ENCODE results near the gene MYH7. TPM values are rescaled to one million over a fixed set of nuclear protein-coding genes. Genes with fewer than 3 reads are reported as not detected.

MYH7 gene
- total and polyA plus RNA-seq, 7 experiments from 2014 or later = not detected

DNA sequence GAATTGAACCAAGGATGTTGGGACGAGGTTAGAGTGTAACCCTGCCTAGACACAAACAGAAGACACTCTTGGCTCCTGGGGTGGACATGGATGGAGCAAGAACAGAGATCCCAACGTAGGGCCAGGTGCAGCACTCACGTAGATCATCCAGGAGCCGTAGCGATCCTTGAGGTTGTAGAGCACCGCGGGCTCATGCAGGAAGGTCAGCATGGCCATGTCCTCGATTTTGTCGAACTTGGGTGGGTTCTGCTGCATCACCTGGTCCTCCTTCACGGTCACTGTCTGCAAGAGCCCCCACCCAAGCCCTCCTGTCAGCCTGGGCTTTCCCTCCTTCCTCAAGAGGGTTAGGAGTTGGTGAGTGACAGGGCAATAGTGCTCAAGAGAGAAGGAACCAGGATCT is 2.5 kb downstream of the MYH7 start:
- CTCF ChIA-PET = no interaction called here
- Mint-ChIP-seq H3K4me1 (peaks cover 0 to 4% (median 0%) of the 10 kb centered on the region in 7 donors), H3K27ac (no peak overlapping the region), H3K4me3 (no peak overlapping the region), H3K9me3 (peaks cover 0 to 3% (median 0%) of the 10 kb centered on the region in 11 donors), H3K36me3 (no peaks in the 10 kb centered on the region), H3K27me3 (peaks cover 0 to 11% (median 3%) of the 10 kb centered on the region in 5 donors)
- intact Hi-C loops (cut with micrococcal nuclease) = no loop called here
- Histone ChIP-seq H3K27ac (ENCODE audit: low read depth, low read length) (no peak overlapping the region), H3K9me3 (ENCODE audit: control insufficient read depth in 2 of 3, low read length in 3 of 3) (no peaks in the 10 kb centered on the region), H3K27me3 (ENCODE audit: control insufficient read depth in 2 of 2, insufficient read depth in 2 of 2, low read length in 2 of 2) (no peaks in the 10 kb centered on the region), H3K36me3 (ENCODE audit: control insufficient read depth in 2 of 3, insufficient read depth in 3 of 3, low read length in 3 of 3) (no peaks in the 10 kb centered on the region), H3K4me3 (ENCODE audit: low read length) (no peak overlapping the region), H3K4me1 (ENCODE audit: control insufficient read depth in 2 of 2, insufficient read depth in 2 of 2, low read length in 2 of 2) (no peaks in the 10 kb centered on the region)
- DNase-seq (no peak), ATAC-seq (no peak)
- POLR2A ChIA-PET = no interaction called here

DNA sequence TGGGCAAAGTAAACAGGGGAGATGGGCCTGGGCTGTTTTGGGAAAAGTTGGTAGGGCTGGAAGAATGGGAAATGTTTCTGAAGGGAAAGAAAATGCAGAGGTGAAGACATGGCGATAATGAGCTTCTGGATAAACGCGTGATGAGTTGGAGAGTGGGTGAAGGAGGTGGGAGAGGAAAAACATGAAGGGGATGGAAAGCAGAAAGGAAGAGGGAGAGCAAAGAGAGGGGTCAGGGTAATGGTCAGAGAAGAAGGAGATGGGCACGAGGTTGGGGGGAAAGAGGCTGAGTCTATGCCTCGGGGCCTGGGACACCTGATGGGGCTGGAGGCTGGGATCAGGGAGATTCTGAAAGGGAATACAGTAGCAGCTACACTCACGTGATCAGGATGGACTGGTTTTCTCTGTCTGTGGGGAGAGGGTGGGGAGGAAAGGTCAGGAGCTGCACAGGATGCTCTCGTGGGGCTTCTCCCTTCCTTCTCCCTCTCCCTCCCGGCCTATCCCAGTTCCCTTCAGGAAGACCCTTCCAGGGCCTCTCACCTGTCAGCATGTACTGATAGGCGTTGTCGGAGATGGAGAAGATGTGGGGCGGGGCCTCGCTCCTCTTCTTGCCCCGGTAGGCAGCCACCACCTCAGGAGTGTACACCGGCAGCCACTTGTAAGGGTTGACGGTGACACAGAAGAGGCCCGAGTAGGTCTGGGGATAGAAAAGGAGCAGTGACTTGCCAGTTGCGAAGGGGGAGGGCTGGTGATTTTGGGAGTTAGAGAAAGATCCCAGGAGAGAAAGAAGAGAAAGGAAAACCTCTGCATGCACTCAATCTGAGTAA is 3.1 kb downstream of the MYH7 start:
- H3K27me3 Mint-ChIP-seq = peaks cover 0 to 11% (median 3%) of the 10 kb centered on the region in 5 donors
- intact Hi-C loops (cut with micrococcal nuclease) = no loop called here
- H3K4me3 ChIP-seq (ENCODE audit: low read length) = no peak overlapping the region
- no peaks in the 10 kb centered on the region for H3K36me3 ChIP-seq (ENCODE audit: control insufficient read depth in 2 of 3, insufficient read depth in 3 of 3, low read length in 3 of 3)
- no peaks in the 10 kb centered on the region for H3K4me1 Mint-ChIP-seq
- H3K27me3 ChIP-seq (ENCODE audit: control insufficient read depth in 2 of 2, insufficient read depth in 2 of 2, low read length in 2 of 2) = no peaks in the 10 kb centered on the region
- ATAC-seq (no peak), DNase-seq (no peak)
- H3K4me1 ChIP-seq (ENCODE audit: control insufficient read depth in 2 of 2, insufficient read depth in 2 of 2, low read length in 2 of 2) = no peaks in the 10 kb centered on the region
- H3K27ac ChIP-seq (ENCODE audit: low read depth, low read length) = no peak overlapping the region
- H3K9me3 Mint-ChIP-seq = peaks cover 0 to 3% (median 0%) of the 10 kb centered on the region in 11 donors
- no peaks in the 10 kb centered on the region for H3K36me3 Mint-ChIP-seq
- no peak overlapping the region for H3K27ac Mint-ChIP-seq
- no peak overlapping the region for H3K4me3 Mint-ChIP-seq
- ChIA-PET CTCF (no interaction called here), POLR2A (no interaction called here)
- no peaks in the 10 kb centered on the region for H3K9me3 ChIP-seq (ENCODE audit: control insufficient read depth in 2 of 3, low read length in 3 of 3)

DNA sequence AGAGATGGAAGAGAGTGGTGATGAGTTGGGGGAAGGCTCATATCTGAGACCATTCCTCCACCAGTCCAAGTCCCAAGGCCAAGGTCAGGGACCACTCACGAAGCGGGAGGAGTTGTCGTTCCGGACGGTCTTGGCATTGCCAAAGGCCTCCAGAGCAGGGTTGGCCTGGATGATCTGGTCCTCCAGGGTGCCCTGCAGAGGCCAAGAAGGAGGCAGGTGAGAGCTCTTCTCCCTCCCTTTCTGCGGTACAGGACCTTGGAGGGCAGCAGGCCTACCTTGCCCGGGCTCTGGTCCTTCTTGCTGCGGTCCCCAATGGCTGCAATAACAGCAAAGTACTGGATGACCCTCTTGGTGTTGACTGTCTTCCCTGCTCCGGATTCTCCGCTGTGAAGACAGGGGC is 4.0 kb downstream of the MYH7 start:
- no peaks in the 10 kb centered on the region for H3K36me3 ChIP-seq (ENCODE audit: control insufficient read depth in 2 of 3, insufficient read depth in 3 of 3, low read length in 3 of 3)
- no peak for ATAC-seq
- POLR2A ChIA-PET = no interaction called here
- Mint-ChIP-seq H3K36me3 (no peaks in the 10 kb centered on the region), H3K27ac (no peak overlapping the region), H3K4me3 (no peak overlapping the region), H3K27me3 (peaks cover 0 to 11% (median 3%) of the 10 kb centered on the region in 5 donors), H3K4me1 (no peaks in the 10 kb centered on the region), H3K9me3 (peaks cover 0 to 3% (median 0%) of the 10 kb centered on the region in 11 donors)
- H3K9me3 ChIP-seq (ENCODE audit: control insufficient read depth in 2 of 3, low read length in 3 of 3) = no peaks in the 10 kb centered on the region
- no peak overlapping the region for H3K27ac ChIP-seq (ENCODE audit: low read depth, low read length)
- CTCF ChIA-PET = no interaction called here
- no peak for DNase-seq
- no peaks in the 10 kb centered on the region for H3K4me1 ChIP-seq (ENCODE audit: control insufficient read depth in 2 of 2, insufficient read depth in 2 of 2, low read length in 2 of 2)
- intact Hi-C loops (cut with micrococcal nuclease) = no loop called here
- H3K4me3 ChIP-seq (ENCODE audit: low read length) = no peak overlapping the region
- no peaks in the 10 kb centered on the region for H3K27me3 ChIP-seq (ENCODE audit: control insufficient read depth in 2 of 2, insufficient read depth in 2 of 2, low read length in 2 of 2)

DNA sequence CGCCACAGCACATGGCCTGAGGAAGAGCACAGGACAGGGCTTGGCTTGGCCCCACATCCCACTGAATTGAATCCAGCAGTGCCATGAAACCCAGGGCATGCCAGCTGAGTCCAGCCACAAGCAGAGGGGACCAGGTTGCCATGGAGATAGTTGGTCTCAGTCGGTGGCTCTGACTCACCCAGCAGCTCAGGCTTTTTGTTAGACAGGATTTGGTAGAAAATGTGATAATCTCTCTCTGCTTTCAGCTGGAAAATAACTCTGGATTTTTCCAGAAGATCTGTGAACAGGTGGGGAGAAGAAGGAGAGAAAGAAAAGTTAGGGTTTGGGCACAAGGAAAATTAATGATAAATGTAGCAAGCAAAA is 4.8 kb downstream of the MYH7 start:
- Mint-ChIP-seq H3K27ac (no peak overlapping the region), H3K36me3 (no peaks in the 10 kb centered on the region), H3K4me3 (no peak overlapping the region), H3K4me1 (no peaks in the 10 kb centered on the region), H3K27me3 (peaks cover 0 to 11% (median 3%) of the 10 kb centered on the region in 5 donors), H3K9me3 (peaks cover 0 to 3% (median 0%) of the 10 kb centered on the region in 11 donors)
- intact Hi-C loops (cut with micrococcal nuclease) = no loop called here
- H3K36me3 ChIP-seq (ENCODE audit: control insufficient read depth in 2 of 3, insufficient read depth in 3 of 3, low read length in 3 of 3) = no peaks in the 10 kb centered on the region
- no peaks in the 10 kb centered on the region for H3K27me3 ChIP-seq (ENCODE audit: control insufficient read depth in 2 of 2, insufficient read depth in 2 of 2, low read length in 2 of 2)
- ChIA-PET CTCF (no interaction called here), POLR2A (no interaction called here)
- H3K27ac ChIP-seq (ENCODE audit: low read depth, low read length) = no peak overlapping the region
- no peaks in the 10 kb centered on the region for H3K9me3 ChIP-seq (ENCODE audit: control insufficient read depth in 2 of 3, low read length in 3 of 3)
- DNase-seq = no peak
- no peak for ATAC-seq
- H3K4me1 ChIP-seq (ENCODE audit: control insufficient read depth in 2 of 2, insufficient read depth in 2 of 2, low read length in 2 of 2) = no peaks in the 10 kb centered on the region
- H3K4me3 ChIP-seq (ENCODE audit: low read length) = no peak overlapping the region

DNA sequence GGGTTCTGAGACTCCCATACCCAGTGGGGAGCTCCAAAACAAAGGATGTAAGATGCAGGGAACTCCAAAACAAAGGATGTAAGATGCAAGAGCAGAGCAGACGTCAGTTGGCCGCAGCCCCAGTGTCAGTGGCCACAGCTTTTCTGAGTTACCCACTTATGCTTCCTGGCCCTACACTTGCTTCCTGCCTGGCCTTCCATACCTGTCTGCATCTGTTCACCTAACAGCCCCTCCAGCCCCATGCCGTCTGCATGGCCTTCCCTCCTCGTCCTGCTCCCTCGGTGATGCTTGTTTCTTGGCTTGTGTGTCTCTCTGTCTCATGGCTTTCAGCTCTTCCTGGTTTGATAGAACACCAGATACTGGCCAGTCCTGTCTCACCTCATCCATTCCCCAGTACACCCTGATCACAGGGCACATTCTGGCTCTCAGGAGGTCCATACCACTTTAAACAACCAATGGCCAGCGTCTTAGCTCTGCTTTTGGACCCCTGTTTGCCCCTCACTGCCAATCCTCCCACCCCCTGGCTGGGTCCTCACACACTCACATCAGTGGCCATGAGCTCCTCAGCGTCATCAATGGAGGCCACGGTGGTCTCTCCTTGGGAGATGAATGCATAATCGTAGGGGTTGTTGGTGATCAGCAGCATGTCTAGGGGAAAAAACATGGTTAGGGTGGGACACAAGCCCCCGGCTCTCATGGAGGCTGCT is 5.3 kb downstream of the MYH7 start:
- CTCF ChIA-PET = no interaction called here

DNA sequence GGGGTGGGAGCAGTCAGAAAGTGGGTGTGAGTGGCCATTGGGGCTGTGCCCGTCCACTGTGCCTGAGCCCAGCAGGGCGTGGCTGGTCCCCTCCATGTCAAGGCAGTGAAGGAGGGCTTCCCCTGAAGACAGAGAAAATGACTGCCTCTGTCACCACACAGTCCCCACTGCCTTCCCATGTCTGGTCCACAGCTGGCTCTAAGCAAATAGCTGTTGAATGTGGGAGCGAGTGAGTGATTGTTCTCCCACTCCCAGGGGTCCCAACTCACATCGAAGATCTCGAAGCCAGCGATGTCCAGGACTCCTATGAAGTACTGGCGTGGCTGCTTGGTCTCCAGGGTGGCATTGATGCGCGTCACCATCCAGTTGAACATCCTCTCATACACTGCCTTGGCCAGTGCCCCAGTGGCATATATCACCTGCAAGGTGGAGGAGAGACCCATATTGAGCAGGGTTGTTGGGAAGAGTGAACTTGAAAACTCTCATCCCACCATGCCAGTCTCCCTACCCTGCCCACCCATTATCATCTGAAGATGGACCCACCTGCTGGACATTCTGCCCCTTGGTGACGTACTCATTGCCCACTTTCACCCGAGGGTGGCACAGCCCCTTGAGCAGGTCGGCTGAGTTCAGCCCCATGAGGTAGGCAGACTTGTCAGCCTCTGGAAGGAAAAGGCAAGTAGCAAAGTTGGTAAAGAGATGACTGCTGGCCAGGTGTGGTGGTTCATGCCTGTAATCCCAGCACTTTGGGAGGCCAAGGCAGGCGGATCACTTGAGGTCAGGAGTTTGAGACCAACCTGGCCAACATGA is 6.6 kb downstream of the MYH7 start:
- Mint-ChIP-seq H3K4me1 (peaks cover 0 to 1% (median 0%) of the 10 kb centered on the region in 7 donors), H3K4me3 (no peak overlapping the region), H3K27me3 (peaks cover 0 to 9% (median 2%) of the 10 kb centered on the region in 5 donors), H3K36me3 (no peaks in the 10 kb centered on the region), H3K9me3 (peaks cover 0 to 3% (median 0%) of the 10 kb centered on the region in 11 donors), H3K27ac (no peak overlapping the region)
- ATAC-seq = no peak
- Histone ChIP-seq H3K4me1 (ENCODE audit: control insufficient read depth in 2 of 2, insufficient read depth in 2 of 2, low read length in 2 of 2) (no peaks in the 10 kb centered on the region), H3K36me3 (ENCODE audit: control insufficient read depth in 2 of 3, insufficient read depth in 3 of 3, low read length in 3 of 3) (no peaks in the 10 kb centered on the region), H3K27me3 (ENCODE audit: control insufficient read depth in 2 of 2, insufficient read depth in 2 of 2, low read length in 2 of 2) (no peaks in the 10 kb centered on the region), H3K4me3 (ENCODE audit: low read length) (no peak overlapping the region), H3K9me3 (ENCODE audit: control insufficient read depth in 2 of 3, low read length in 3 of 3) (no peaks in the 10 kb centered on the region), H3K27ac (ENCODE audit: low read depth, low read length) (no peak overlapping the region)
- POLR2A ChIA-PET = no interaction called here
- CTCF ChIA-PET = interaction anchor here (0.7 kb wide), 1 partner anchor 49 kb away, joined by 4 read pairs; no protein-coding TSS in a partner anchor
- DNase-seq = no peak
- intact Hi-C loops (cut with micrococcal nuclease) = no loop called here

More for the DNA sequence above, 5.3 kb downstream of the MYH7 start:
- POLR2A ChIA-PET = no interaction called here
- ATAC-seq (no peak), DNase-seq (no peak)
- Mint-ChIP-seq H3K27ac (no peak overlapping the region), H3K9me3 (peaks cover 0 to 3% (median 0%) of the 10 kb centered on the region in 11 donors), H3K36me3 (no peaks in the 10 kb centered on the region), H3K4me1 (no peaks in the 10 kb centered on the region), H3K27me3 (peaks cover 0 to 11% (median 2%) of the 10 kb centered on the region in 5 donors), H3K4me3 (no peak overlapping the region)
- H3K4me1 ChIP-seq (ENCODE audit: control insufficient read depth in 2 of 2, insufficient read depth in 2 of 2, low read length in 2 of 2) = no peaks in the 10 kb centered on the region
- no peak overlapping the region for H3K27ac ChIP-seq (ENCODE audit: low read depth, low read length)
- intact Hi-C loops (cut with micrococcal nuclease) = no loop called here
- H3K27me3 ChIP-seq (ENCODE audit: control insufficient read depth in 2 of 2, insufficient read depth in 2 of 2, low read length in 2 of 2) = no peaks in the 10 kb centered on the region
- H3K36me3 ChIP-seq (ENCODE audit: control insufficient read depth in 2 of 3, insufficient read depth in 3 of 3, low read length in 3 of 3) = no peaks in the 10 kb centered on the region
- H3K4me3 ChIP-seq (ENCODE audit: low read length) = no peak overlapping the region
- no peaks in the 10 kb centered on the region for H3K9me3 ChIP-seq (ENCODE audit: control insufficient read depth in 2 of 3, low read length in 3 of 3)

Data from naive thymus-derived CD4-positive, alpha-beta T cell (primary cell).